Sigmoid colon (tissue), 4 donors: ENCODE measurements around the gene OR1N2.

Experiments used
- POLR2AphosphoS5 ChIP-seq, 4 donors: sonication (generic); formaldehyde crosslinking; IDR thresholded peaks; one replicate each; pipeline ENCODE4 v1.6.1; 2017; ENCODE audit warnings: antibody characterized with exemption in 4 of 4
- TF ChIP-seq, protein P1 (sequence below), 4 experiments: fragments of 450-650 bp in 3 of 4; fragments of 200-600 bp in 1 of 4; IDR thresholded peaks; one replicate each; pipeline ENCODE4 v1.5.1; 2016 to 2019; ENCODE audit warnings: antibody characterized with exemption in 4 of 4, mild to moderate bottlenecking in 3 of 4, moderate library complexity in 2 of 4

DNA sequence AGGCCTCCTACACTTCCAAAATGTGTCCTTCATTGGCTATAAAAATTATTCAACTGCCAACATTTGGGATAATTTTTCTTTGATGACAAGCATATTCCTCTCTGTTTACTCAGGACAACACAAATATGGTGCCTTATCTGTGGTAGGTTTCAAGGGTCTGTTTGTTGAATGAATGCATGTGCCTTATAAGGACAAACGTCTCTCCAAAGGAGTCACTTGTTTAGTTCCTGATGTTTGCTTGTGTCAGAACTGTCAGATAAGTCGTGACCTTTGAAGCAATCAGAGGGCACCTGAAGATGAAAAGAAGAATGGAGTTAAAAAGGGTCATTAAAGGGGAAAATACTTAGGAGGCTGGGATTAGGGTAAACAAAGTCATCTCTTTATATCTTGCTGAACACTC, 45.9 kb upstream of the OR1N2 start:
- TF ChIP-seq, protein P1, sequence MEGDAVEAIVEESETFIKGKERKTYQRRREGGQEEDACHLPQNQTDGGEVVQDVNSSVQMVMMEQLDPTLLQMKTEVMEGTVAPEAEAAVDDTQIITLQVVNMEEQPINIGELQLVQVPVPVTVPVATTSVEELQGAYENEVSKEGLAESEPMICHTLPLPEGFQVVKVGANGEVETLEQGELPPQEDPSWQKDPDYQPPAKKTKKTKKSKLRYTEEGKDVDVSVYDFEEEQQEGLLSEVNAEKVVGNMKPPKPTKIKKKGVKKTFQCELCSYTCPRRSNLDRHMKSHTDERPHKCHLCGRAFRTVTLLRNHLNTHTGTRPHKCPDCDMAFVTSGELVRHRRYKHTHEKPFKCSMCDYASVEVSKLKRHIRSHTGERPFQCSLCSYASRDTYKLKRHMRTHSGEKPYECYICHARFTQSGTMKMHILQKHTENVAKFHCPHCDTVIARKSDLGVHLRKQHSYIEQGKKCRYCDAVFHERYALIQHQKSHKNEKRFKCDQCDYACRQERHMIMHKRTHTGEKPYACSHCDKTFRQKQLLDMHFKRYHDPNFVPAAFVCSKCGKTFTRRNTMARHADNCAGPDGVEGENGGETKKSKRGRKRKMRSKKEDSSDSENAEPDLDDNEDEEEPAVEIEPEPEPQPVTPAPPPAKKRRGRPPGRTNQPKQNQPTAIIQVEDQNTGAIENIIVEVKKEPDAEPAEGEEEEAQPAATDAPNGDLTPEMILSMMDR (IDR thresholded peaks at IDR 0.05), result no peak
- no peak for TF ChIP-seq POLR2AphosphoS5 (IDR thresholded peaks at IDR 0.05)
